Neural cell (in vitro differentiated cells): Measurements from ENCODE around the gene ZNF446.

Experiments used
- CTCF ChIP-seq: fragments of 450-650 bp; IDR thresholded peaks from 2 replicates; pipeline ENCODE4 v1.5.1; 2014; ENCODE audit warnings: antibody characterized with exemption, mild to moderate bottlenecking, moderate library complexity; ENCODE audit not compliant: poor library complexity, severe bottlenecking
- EZH2 ChIP-seq: fragments of 200-600, 300-800 bp; shearing (Covaris generic), sonication (generic); IDR thresholded peaks from 2 replicates; pipeline ENCODE4 v1.6.1; 2014; ENCODE audit warnings: antibody characterized with exemption, low read length, borderline replicate concordance, mild to moderate bottlenecking; ENCODE audit not compliant: insufficient read depth, poor library complexity, severe bottlenecking
- POLR2AphosphoS5 ChIP-seq: IDR thresholded peaks from 2 replicates; pipeline ENCODE4 v1.6.1; 2012
- RAD21 ChIP-seq: fragments of 450-650 bp; conservative IDR thresholded peaks from 2 replicates; pipeline ENCODE4 v1.6.1; 2014; ENCODE audit warnings: antibody characterized with exemption, mild to moderate bottlenecking, moderate library complexity
- REST ChIP-seq: IDR thresholded peaks from 2 replicates; pipeline ENCODE4 v1.6.1; 2012; ENCODE audit warnings: borderline replicate concordance
- SMC3 ChIP-seq: fragments of 450-650 bp; conservative IDR thresholded peaks from 2 replicates; pipeline ENCODE4 v1.6.1; 2014; ENCODE audit warnings: antibody characterized with exemption, mild to moderate bottlenecking, moderate library complexity; ENCODE audit not compliant: poor library complexity
- TAF1 ChIP-seq: IDR thresholded peaks from 2 replicates; pipeline ENCODE4 v1.6.1; 2012; ENCODE audit warnings: low read depth

GRCh38 chr19:58510084-58510862, 34.1 kb downstream of the ZNF446 start:
- TF ChIP-seq TAF1, result no peak
- no peak for TF ChIP-seq CTCF
- no peak for TF ChIP-seq SMC3
- TF ChIP-seq POLR2AphosphoS5, result no peak
- TF ChIP-seq REST, result no peak
- TF ChIP-seq EZH2, result no peak
- TF ChIP-seq RAD21, result no peak
